Keratinocyte (primary cell): Measurements from ENCODE around the gene MEA1. TPM values are rescaled to one million over a fixed set of nuclear protein-coding genes. Genes with fewer than 3 reads are reported as not detected.

Experiments
- DNase-seq: peaks from one replicate; pipeline ENCODE4 v3.0.0-alpha.2; 2011; ENCODE audit warnings: low read depth, missing footprints, low spot score
- FAIRE-seq: peaks from 2 replicates; lab custom pipeline; 2011; peaks lifted over from hg19 to GRCh38; lab: Jason Lieb, UNC
- H2AFZ ChIP-seq: 2 replicates; pipeline ENCODE4 v1.6.0; 2012; ENCODE audit warnings: low read length, control low read depth, inconsistent platforms; ENCODE audit not compliant: control insufficient read depth
- H3K27ac ChIP-seq: 2 replicates; pipeline ENCODE4 v1.5.1; 2011; ENCODE audit warnings: low read length; ENCODE audit not compliant: control insufficient read depth, insufficient read depth
- H3K27me3 ChIP-seq: 3 replicates; pipeline ENCODE4 v1.6.0; 2011; ENCODE audit warnings: low read length; ENCODE audit not compliant: control insufficient read depth, insufficient read depth; ENCODE audit errors: extremely low read depth
- H3K36me3 ChIP-seq, 2 experiments: 2 replicates in 1 of 2; 3 replicates in 1 of 2; pipeline ENCODE4 v1.5.1; 2011; ENCODE audit warnings: low read length in 2 of 2, mild to moderate bottlenecking in 1 of 2; ENCODE audit not compliant: control insufficient read depth in 2 of 2, insufficient read depth in 2 of 2; ENCODE audit errors: extremely low read depth in 1 of 2
- H3K4me1 ChIP-seq: 3 replicates; pipeline ENCODE4 v1.5.1; 2011; ENCODE audit warnings: low read length; ENCODE audit not compliant: control insufficient read depth, insufficient read depth; ENCODE audit errors: extremely low read depth
- H3K4me2 ChIP-seq: 3 replicates; pipeline ENCODE4 v1.6.0; 2011; ENCODE audit warnings: low read depth, low read length; ENCODE audit not compliant: control insufficient read depth, insufficient read depth; ENCODE audit errors: extremely low read depth
- H3K4me3 ChIP-seq, 3 experiments: fragments of 200-600 bp in 1 of 3; sonication (generic) in 1 of 3; 2 replicates in 2 of 3; 3 replicates in 1 of 3; pipeline ENCODE4 v1.5.1; 2011 to 2016; ENCODE audit warnings: low read length in 3 of 3, mild to moderate bottlenecking in 3 of 3, control low read depth in 2 of 3, inconsistent platforms in 1 of 3, low read depth in 1 of 3, mixed read lengths in 1 of 3, mixed run types in 1 of 3, moderate library complexity in 1 of 3; ENCODE audit not compliant: control insufficient read depth in 2 of 3, insufficient read depth in 2 of 3; ENCODE audit errors: extremely low read depth in 1 of 3
- H3K79me2 ChIP-seq: 2 replicates; pipeline ENCODE4 v1.6.0; 2012; ENCODE audit warnings: low read length; ENCODE audit not compliant: control insufficient read depth, insufficient read depth
- H3K9ac ChIP-seq: 3 replicates; pipeline ENCODE4 v1.6.0; 2011; ENCODE audit warnings: low read length; ENCODE audit not compliant: control insufficient read depth, insufficient read depth; ENCODE audit errors: extremely low read depth
- H3K9me1 ChIP-seq: 3 replicates; pipeline ENCODE4 v1.6.0; 2011; ENCODE audit warnings: low read length; ENCODE audit not compliant: control insufficient read depth, insufficient read depth; ENCODE audit errors: extremely low read depth
- H3K9me3 ChIP-seq: 2 replicates; pipeline ENCODE4 v1.5.1; 2012; ENCODE audit warnings: low read depth, low read length; ENCODE audit not compliant: control insufficient read depth
- H4K20me1 ChIP-seq: 3 replicates; pipeline ENCODE4 v1.6.0; 2011; ENCODE audit warnings: low read length; ENCODE audit not compliant: control insufficient read depth, insufficient read depth; ENCODE audit errors: extremely low read depth
- CTCF ChIP-seq, 3 experiments: IDR thresholded peaks in 1 of 3; conservative IDR thresholded peaks in 1 of 3; optimal IDR thresholded peaks in 1 of 3; 2 replicates in 2 of 3; 3 replicates in 1 of 3; pipeline versions ENCODE3 to v1.5.1; 2011; ENCODE audit warnings: low read length in 3 of 3, mild to moderate bottlenecking in 3 of 3, moderate library complexity in 2 of 3, control low read depth in 1 of 3, inconsistent platforms in 1 of 3; ENCODE audit not compliant: insufficient read depth in 2 of 3; ENCODE audit errors: extremely low read depth in 1 of 3
- EZH2 ChIP-seq: IDR thresholded peaks from one replicate; pipeline ENCODE4 v1.6.1; 2012; ENCODE audit warnings: inconsistent platforms, mild to moderate bottlenecking, low read length, moderate library complexity
- dilution Hi-C: fragments of 300-500 bp; cut with MboI; formaldehyde crosslinking; loops from one replicate; pipeline ENCODE4 v1.7.0; 2020; ENCODE audit warnings: low sequenced_read_pairs; ENCODE audit not compliant: extremely low pct_ligation_motif_present
- polyA plus RNA-seq, 5 experiments: library from polyadenylated mRNA; depleted of rRNA in 3 of 5; stranded (reverse) in 3 of 5; stranded (forward) in 1 of 5; unstranded in 1 of 5; fragments of >200 nt; gene quantifications; 1 replicate in 1 of 5; 2 replicates in 3 of 5; 3 replicates in 1 of 5; pipeline versions ENCODE4 v1.2.1 to v1.2.3, GENCODE V29; 2011 to 2012; ENCODE audit warnings: missing spikeins in 2 of 5, low read depth in 1 of 5, low replicate concordance in 1 of 5

Gene MEA1
- polyA plus RNA-seq, 1 donor (not counting 4 experiments of a cell fraction or from before 2014, with no cell fraction given): 76.1 TPM

GRCh38 chr6:43061861-43062260, 48.1 kb upstream of the MEA1 start:
- H3K27me3 ChIP-seq: no peaks in the 10 kb centered on the region
- H2AFZ ChIP-seq: no peak overlapping the region
- no peak for DNase-seq
- peaks cover 16% of the 10 kb centered on the region for H3K79me2 ChIP-seq
- peaks cover 12% of the 10 kb centered on the region for H3K4me1 ChIP-seq
- TF ChIP-seq EZH2 (no peak), CTCF (optimal IDR thresholded peaks at IDR 0.05 in 1 of 3, IDR thresholded peaks at IDR 0.05 in 1 of 3, conservative IDR thresholded peaks at IDR 0.05 in 1 of 3; ENCODE audit: extremely low read depth in 1 of 3, insufficient read depth in 2 of 3, low read length in 3 of 3) (no peak)
- H3K9me1 ChIP-seq: no peaks in the 10 kb centered on the region
- H3K4me2 ChIP-seq: no peak overlapping the region
- no peak for FAIRE-seq
- H3K9ac ChIP-seq: no peak overlapping the region
- H3K9me3 ChIP-seq: no peaks in the 10 kb centered on the region
- dilution Hi-C loops: no loop called here
- H3K36me3 ChIP-seq: peaks cover 4 to 11% of the 10 kb centered on the region in 2 experiments
- no peaks in the 10 kb centered on the region for H4K20me1 ChIP-seq
- no peak overlapping the region for H3K4me3 ChIP-seq
- H3K27ac ChIP-seq: no peak overlapping the region

GRCh38 chr6:43060755-43061633, 47.2 kb upstream of the MEA1 start:
- no peaks in the 10 kb centered on the region for H3K27me3 ChIP-seq
- no peak overlapping the region for H2AFZ ChIP-seq
- DNase-seq: no peak
- no peak overlapping the region for H3K9ac ChIP-seq
- H3K79me2 ChIP-seq: peaks cover 16% of the 10 kb centered on the region
- no peak for FAIRE-seq
- dilution Hi-C loops: no loop called here
- peaks cover 5 to 8% of the 10 kb centered on the region in 2 experiments for H3K36me3 ChIP-seq
- H3K9me3 ChIP-seq: no peaks in the 10 kb centered on the region
- H3K4me3 ChIP-seq: peak overlapping the region in 1 of 3 experiments; percentile 56
- TF ChIP-seq EZH2 (no peak), CTCF (optimal IDR thresholded peaks at IDR 0.05 in 1 of 3, IDR thresholded peaks at IDR 0.05 in 1 of 3, conservative IDR thresholded peaks at IDR 0.05 in 1 of 3; ENCODE audit: extremely low read depth in 1 of 3, insufficient read depth in 2 of 3, low read length in 3 of 3) (no peak)
- H3K4me1 ChIP-seq: peaks cover 12% of the 10 kb centered on the region
- H3K4me2 ChIP-seq: peak overlapping the region; percentile 90
- no peaks in the 10 kb centered on the region for H3K9me1 ChIP-seq
- no peaks in the 10 kb centered on the region for H4K20me1 ChIP-seq
- no peak overlapping the region for H3K27ac ChIP-seq
